ENCODE measurements around the gene TTLL5. TPM values are rescaled to one million over a fixed set of nuclear protein-coding genes. Genes with fewer than 3 reads are reported as not detected.

Gene TTLL5
- total and polyA plus RNA-seq, 7 donors = 4.6 to 17.2 (median 9.1) TPM

DNA sequence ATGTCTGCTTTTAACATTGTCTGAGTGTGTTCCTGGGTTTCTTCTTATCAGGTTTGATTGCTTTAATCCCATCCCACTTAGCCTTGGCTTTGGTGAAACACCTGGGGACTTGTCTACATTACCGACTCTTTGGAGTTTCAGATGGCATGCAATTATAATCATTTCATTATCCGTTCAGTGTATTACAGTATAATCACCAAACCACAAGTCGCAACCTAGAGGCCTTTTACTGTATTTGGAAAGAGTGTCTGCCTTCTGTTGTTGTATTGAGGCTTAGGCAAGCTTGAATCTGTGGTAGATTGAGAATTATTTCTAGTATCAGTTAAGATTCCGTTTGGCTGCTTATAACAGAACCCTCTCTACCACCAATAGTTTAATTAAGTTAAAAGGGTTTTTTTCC is 216.8 kb downstream of the TTLL5 start:
- no peaks in the 10 kb centered on the region for H3K27me3 ChIP-seq (ENCODE audit: insufficient read depth in 3 of 3, low read length in 2 of 3)
- intact Hi-C loops (cut with DNase I) = no loop called here
- no peak overlapping the region for H3K27ac ChIP-seq
- TF ChIP-seq, protein P1, sequence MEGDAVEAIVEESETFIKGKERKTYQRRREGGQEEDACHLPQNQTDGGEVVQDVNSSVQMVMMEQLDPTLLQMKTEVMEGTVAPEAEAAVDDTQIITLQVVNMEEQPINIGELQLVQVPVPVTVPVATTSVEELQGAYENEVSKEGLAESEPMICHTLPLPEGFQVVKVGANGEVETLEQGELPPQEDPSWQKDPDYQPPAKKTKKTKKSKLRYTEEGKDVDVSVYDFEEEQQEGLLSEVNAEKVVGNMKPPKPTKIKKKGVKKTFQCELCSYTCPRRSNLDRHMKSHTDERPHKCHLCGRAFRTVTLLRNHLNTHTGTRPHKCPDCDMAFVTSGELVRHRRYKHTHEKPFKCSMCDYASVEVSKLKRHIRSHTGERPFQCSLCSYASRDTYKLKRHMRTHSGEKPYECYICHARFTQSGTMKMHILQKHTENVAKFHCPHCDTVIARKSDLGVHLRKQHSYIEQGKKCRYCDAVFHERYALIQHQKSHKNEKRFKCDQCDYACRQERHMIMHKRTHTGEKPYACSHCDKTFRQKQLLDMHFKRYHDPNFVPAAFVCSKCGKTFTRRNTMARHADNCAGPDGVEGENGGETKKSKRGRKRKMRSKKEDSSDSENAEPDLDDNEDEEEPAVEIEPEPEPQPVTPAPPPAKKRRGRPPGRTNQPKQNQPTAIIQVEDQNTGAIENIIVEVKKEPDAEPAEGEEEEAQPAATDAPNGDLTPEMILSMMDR (IDR thresholded peaks at IDR 0.05) = no peak
- H3K4me3 ChIP-seq = no peak overlapping the region
- DNase-seq (no peak), ATAC-seq (no peak)
- no peaks in the 10 kb centered on the region for H3K4me1 ChIP-seq
- 91 to 95% (median 91%) methylated on average over 4 of the region's 4 CpGs for WGBS, 3 donors
- no peaks in the 10 kb centered on the region for H3K9me3 ChIP-seq
- no peaks in the 10 kb centered on the region for H3K36me3 ChIP-seq (ENCODE audit: insufficient read depth in 1 of 2, low read depth in 1 of 2)

GRCh38 chr14:75879031-75879430 is 218.0 kb downstream of the TTLL5 start:
- no peaks in the 10 kb centered on the region for H3K27me3 ChIP-seq (ENCODE audit: insufficient read depth in 3 of 3, low read length in 2 of 3)
- ATAC-seq (no peak), DNase-seq (no peak)
- TF ChIP-seq, protein P1 (IDR thresholded peaks at IDR 0.05) = no peak
- no peak overlapping the region for H3K4me3 ChIP-seq
- no peaks in the 10 kb centered on the region for H3K9me3 ChIP-seq
- 89 to 90% (median 89%) methylated on average over 3 of the region's 3 CpGs for WGBS, 3 donors
- intact Hi-C loops (cut with DNase I) = no loop called here
- no peaks in the 10 kb centered on the region for H3K4me1 ChIP-seq
- H3K27ac ChIP-seq = no peak overlapping the region
- H3K36me3 ChIP-seq (ENCODE audit: insufficient read depth in 1 of 2, low read depth in 1 of 2) = no peaks in the 10 kb centered on the region

DNA sequence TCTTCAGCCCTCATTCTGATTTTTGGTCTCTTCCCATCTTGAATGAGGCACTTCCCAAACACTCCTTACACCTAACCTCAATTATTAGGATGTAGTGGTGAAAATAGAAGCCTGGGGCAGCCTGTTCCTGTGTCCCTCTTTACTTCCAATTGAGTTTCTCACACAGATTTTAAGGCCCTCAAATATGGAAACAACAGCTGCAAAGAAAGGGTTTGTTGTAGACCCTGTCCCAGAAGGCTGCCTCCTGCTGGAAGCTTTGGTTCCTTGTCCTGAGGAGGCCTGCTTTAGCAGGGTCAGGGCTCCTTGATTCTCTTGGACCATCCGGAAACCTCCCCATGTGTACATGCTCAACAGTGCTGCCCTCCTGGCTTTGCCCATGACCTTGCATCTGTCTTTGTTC is 219.5 kb downstream of the TTLL5 start:
- TF ChIP-seq, protein P1 (IDR thresholded peaks at IDR 0.05) = peak; percentile 6
- 95 to 96% (median 96%) methylated on average over 1 of the region's 1 CpG for WGBS, 3 donors

DNA sequence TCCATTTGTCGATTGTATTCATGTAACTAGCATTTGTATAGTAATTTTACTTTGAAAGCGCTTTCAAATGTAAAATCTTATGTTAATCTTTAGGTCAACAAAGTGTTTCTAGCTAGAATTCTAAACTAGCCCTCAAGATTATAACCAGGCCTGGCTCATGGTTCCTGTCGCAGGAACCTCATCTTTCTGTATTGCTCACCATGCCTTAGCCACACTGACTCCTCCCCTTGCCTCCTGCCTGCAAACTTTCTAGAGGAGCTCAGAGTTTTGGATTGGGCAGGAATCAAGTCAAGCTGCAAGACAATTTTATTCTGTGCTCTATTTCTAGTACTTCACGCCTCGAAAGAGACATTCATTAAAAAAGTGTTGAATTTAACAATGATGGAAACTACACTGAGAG is 220.9 kb downstream of the TTLL5 start:
- Histone ChIP-seq H3K4me3 (no peak overlapping the region), H3K27ac (no peak overlapping the region), H3K27me3 (ENCODE audit: insufficient read depth in 3 of 3, low read length in 2 of 3) (no peaks in the 10 kb centered on the region), H3K9me3 (no peaks in the 10 kb centered on the region), H3K36me3 (ENCODE audit: insufficient read depth in 1 of 2, low read depth in 1 of 2) (no peaks in the 10 kb centered on the region), H3K4me1 (peaks cover 14% of the 10 kb centered on the region)
- ATAC-seq (no peak), DNase-seq (no peak)
- 92 to 97% (median 96%) methylated on average over 5 of the region's 5 CpGs for WGBS, 3 donors
- TF ChIP-seq, protein P1 (IDR thresholded peaks at IDR 0.05) = no peak
- intact Hi-C loops (cut with DNase I) = loop anchor here in 1 of 2 donors (5.0 kb wide), 1 partner anchor 40 kb away; no protein-coding TSS in a partner anchor

More for the DNA sequence above, 219.5 kb downstream of the TTLL5 start:
- no peak overlapping the region for H3K27ac ChIP-seq
- H3K4me3 ChIP-seq = no peak overlapping the region
- no peaks in the 10 kb centered on the region for H3K27me3 ChIP-seq (ENCODE audit: insufficient read depth in 3 of 3, low read length in 2 of 3)
- intact Hi-C loops (cut with DNase I) = loop anchor here in 1 of 2 donors (5.0 kb wide), 1 partner anchor 38 kb away; no protein-coding TSS in a partner anchor
- H3K4me1 ChIP-seq = peaks cover 5% of the 10 kb centered on the region
- DNase-seq (no peak), ATAC-seq (no peak)
- no peaks in the 10 kb centered on the region for H3K36me3 ChIP-seq (ENCODE audit: insufficient read depth in 1 of 2, low read depth in 1 of 2)
- H3K9me3 ChIP-seq = no peaks in the 10 kb centered on the region

DNA sequence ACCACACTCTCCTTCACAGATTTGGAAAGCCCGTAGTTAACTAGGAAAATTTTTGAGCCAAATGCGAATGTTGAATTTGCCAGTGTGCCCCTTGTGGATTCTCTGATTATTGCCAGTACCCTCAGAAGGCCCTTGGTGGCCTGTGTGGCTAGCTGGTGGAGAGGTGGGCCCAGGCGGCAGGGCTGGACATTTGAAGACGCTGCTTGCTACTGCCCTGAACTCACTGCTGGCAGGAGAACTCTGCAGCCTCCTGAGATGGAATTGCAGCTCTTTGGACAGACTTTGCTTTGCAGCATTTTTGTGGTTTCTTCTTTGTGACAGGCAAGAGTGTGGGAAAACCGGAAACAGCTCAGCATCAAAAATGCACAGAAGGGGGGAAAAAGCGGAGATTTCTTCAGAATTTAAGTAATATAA is 223.2 kb downstream of the TTLL5 start:
- Histone ChIP-seq H3K9me3 (no peaks in the 10 kb centered on the region), H3K4me3 (no peak overlapping the region), H3K36me3 (ENCODE audit: insufficient read depth in 1 of 2, low read depth in 1 of 2) (no peaks in the 10 kb centered on the region), H3K27ac (no peak overlapping the region), H3K27me3 (ENCODE audit: insufficient read depth in 3 of 3, low read length in 2 of 3) (no peaks in the 10 kb centered on the region), H3K4me1 (peaks cover 14% of the 10 kb centered on the region)
- DNase-seq (no peak), ATAC-seq (no peak)
- intact Hi-C loops (cut with DNase I) = loop anchor here in 1 of 2 donors (5.0 kb wide), 1 partner anchor 42 kb away; no protein-coding TSS in a partner anchor
- WGBS, 3 donors = 78 to 86% (median 79%) methylated on average over 6 of the region's 6 CpGs
- TF ChIP-seq, protein P1 (IDR thresholded peaks at IDR 0.05) = peak; percentile 11
